OCI-LY1 (cell line): ENCODE measurements around the gene MAP3K6.

Source experiments
- H2AFZ ChIP-seq: fragments of 200-600 bp; sonication (generic), shearing (Covaris generic); 2 replicates; pipeline ENCODE4 v1.6.0; 2014; ENCODE audit warnings: antibody characterized with exemption, mild to moderate bottlenecking, low read length
- H3F3A ChIP-seq: fragments of 200-600 bp; sonication (generic), shearing (Covaris generic); 2 replicates; pipeline ENCODE4 v1.6.0; 2014; ENCODE audit warnings: mild to moderate bottlenecking, antibody characterized with exemption, low read length, moderate library complexity; ENCODE audit not compliant: insufficient read depth
- H3K27ac ChIP-seq: fragments of 200-600 bp; sonication (generic); 2 replicates; pipeline ENCODE4 v1.5.1; 2014; ENCODE audit warnings: low read length, mixed run types, mild to moderate bottlenecking, low read depth; ENCODE audit not compliant: poor library complexity, severe bottlenecking
- H3K27me3 ChIP-seq: fragments of 200-600 bp; sonication (generic); 2 replicates; pipeline ENCODE4 v1.6.0; 2014; ENCODE audit warnings: antibody characterized with exemption, mild to moderate bottlenecking, low read length, moderate library complexity; ENCODE audit not compliant: insufficient read depth
- H3K36me3 ChIP-seq: fragments of 200-600 bp; sonication (generic); 2 replicates; pipeline ENCODE4 v1.6.1; 2014; ENCODE audit warnings: mild to moderate bottlenecking, antibody characterized with exemption, low read length, moderate library complexity, mixed read lengths; ENCODE audit not compliant: insufficient read depth
- H3K4me1 ChIP-seq: fragments of 200-600 bp; sonication (generic); 2 replicates; pipeline ENCODE4 v1.5.1; 2014; ENCODE audit warnings: mild to moderate bottlenecking, low read length, moderate library complexity; ENCODE audit not compliant: insufficient read depth, severe bottlenecking
- H3K4me2 ChIP-seq: fragments of 200-600 bp; sonication (generic), shearing (Covaris generic); 2 replicates; pipeline ENCODE4 v1.6.1; 2014; ENCODE audit warnings: low read length
- H3K4me3 ChIP-seq: fragments of 200-600 bp; sonication (generic); 2 replicates; pipeline ENCODE4 v1.5.1; 2014; ENCODE audit warnings: low read length, low read depth, mild to moderate bottlenecking, mixed read lengths; ENCODE audit not compliant: poor library complexity, severe bottlenecking
- H3K79me2 ChIP-seq: fragments of 200-600 bp; shearing (Covaris generic); 2 replicates; pipeline ENCODE4 v1.6.1; 2016; ENCODE audit warnings: mixed run types, low read length, mixed read lengths; ENCODE audit not compliant: insufficient read depth
- H3K9ac ChIP-seq: fragments of 200-600 bp; sonication (generic), shearing (Covaris generic); 2 replicates; pipeline ENCODE4 v1.6.1; 2014; ENCODE audit warnings: mild to moderate bottlenecking, low read length, mixed read lengths
- H3K9me2 ChIP-seq: fragments of 200-600 bp; sonication (generic), shearing (Covaris generic); 2 replicates; pipeline ENCODE4 v1.6.1; 2014; ENCODE audit warnings: low read depth, mild to moderate bottlenecking, low read length, mixed read lengths
- H3K9me3 ChIP-seq: fragments of 200-600 bp; shearing (Covaris generic); 2 replicates; pipeline ENCODE4 v1.6.1; 2014; ENCODE audit warnings: low read length, mixed read lengths
- H4K20me1 ChIP-seq: fragments of 200-600 bp; sonication (generic), shearing (Covaris generic); 2 replicates; pipeline ENCODE4 v1.6.0; 2016; ENCODE audit warnings: mild to moderate bottlenecking, low read length; ENCODE audit not compliant: insufficient read depth
- EZH2 ChIP-seq: fragments of 200-600 bp; sonication (generic), shearing (Covaris generic); IDR thresholded peaks from 2 replicates; pipeline ENCODE4 v1.8.0; 2017; ENCODE audit warnings: borderline replicate concordance, mixed run types, mild to moderate bottlenecking, antibody characterized with exemption, low read length, moderate library complexity, mixed read lengths
- TF ChIP-seq, protein P1 (sequence below): fragments of 200-600 bp; sonication (generic), shearing (Covaris generic); IDR thresholded peaks from 2 replicates; pipeline ENCODE4 v1.5.1; 2017; ENCODE audit warnings: mild to moderate bottlenecking, antibody characterized with exemption, low read length, moderate library complexity, mixed read lengths

MAP3K6 gene

DNA sequence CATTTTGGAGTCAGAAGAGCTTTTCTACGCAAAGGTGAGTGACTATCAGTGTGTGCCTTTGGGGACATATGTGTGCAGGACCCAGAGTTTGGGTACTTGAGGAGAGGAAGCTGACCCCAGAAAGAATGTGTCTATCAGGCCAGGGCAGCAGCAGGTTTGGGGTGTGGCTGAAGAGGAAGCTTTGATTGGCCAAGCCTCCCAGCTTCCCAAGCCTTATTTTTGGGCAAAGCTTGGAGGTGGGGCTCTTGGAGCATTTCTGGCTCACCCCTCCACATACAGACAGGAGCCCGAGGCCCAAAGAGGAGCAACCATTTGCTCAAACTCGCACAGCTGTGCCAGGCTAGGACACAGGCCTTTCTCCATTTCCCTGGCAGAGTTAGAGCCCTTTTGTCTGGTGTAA lies 30.3 kb upstream of the MAP3K6 start:
- Histone ChIP-seq H3F3A (no peaks in the 10 kb centered on the region), H3K79me2 (no peaks in the 10 kb centered on the region), H3K9me3 (no peaks in the 10 kb centered on the region), H3K9me2 (no peaks in the 10 kb centered on the region), H3K27ac (no peak overlapping the region), H3K27me3 (no peaks in the 10 kb centered on the region), H2AFZ (no peak overlapping the region), H3K4me2 (no peak overlapping the region), H4K20me1 (no peaks in the 10 kb centered on the region), H3K4me3 (no peak overlapping the region), H3K36me3 (no peaks in the 10 kb centered on the region), H3K9ac (no peak overlapping the region), H3K4me1 (peaks cover 10% of the 10 kb centered on the region)
- TF ChIP-seq, protein P1, sequence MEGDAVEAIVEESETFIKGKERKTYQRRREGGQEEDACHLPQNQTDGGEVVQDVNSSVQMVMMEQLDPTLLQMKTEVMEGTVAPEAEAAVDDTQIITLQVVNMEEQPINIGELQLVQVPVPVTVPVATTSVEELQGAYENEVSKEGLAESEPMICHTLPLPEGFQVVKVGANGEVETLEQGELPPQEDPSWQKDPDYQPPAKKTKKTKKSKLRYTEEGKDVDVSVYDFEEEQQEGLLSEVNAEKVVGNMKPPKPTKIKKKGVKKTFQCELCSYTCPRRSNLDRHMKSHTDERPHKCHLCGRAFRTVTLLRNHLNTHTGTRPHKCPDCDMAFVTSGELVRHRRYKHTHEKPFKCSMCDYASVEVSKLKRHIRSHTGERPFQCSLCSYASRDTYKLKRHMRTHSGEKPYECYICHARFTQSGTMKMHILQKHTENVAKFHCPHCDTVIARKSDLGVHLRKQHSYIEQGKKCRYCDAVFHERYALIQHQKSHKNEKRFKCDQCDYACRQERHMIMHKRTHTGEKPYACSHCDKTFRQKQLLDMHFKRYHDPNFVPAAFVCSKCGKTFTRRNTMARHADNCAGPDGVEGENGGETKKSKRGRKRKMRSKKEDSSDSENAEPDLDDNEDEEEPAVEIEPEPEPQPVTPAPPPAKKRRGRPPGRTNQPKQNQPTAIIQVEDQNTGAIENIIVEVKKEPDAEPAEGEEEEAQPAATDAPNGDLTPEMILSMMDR = no peak
- TF ChIP-seq EZH2 = no peak

DNA sequence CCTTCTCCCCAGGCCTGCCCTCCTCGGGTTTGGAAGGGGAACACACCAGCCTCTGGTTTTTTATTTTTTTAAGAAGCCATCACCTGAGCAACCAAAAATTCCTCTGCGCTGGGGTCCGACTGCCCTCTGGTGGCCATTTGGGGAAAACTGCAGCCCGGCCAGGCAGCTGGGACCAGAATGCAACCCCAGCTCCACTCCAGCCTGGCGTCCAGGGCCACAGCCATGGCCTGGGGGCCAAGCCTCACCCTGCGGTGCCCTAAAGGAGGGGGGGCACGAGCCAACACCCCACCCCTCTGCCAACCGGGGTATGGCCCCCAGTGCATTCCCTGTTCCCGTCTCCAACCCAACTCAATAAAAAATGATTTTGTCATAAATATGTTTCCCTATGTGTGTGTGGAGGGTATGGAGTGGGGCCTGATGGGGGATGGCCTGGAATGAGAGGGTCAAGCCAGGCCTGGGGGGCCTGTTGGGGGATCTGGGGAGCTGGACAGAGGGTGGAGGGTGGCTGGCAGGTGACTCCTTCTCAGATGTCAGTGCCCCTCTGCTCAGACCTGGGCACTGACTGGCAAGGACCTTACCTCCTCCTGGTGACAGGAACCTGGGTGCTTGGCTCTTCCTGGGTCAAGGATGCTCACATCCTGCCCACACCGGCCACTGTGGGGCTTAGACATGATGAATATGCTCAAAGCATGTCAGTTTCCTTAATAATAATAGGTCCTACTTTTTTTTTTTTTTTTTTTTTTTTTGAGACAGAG lies 28.9 kb upstream of the MAP3K6 start:
- H3K36me3 ChIP-seq = no peaks in the 10 kb centered on the region
- no peaks in the 10 kb centered on the region for H3F3A ChIP-seq
- H3K27me3 ChIP-seq = no peaks in the 10 kb centered on the region
- no peaks in the 10 kb centered on the region for H3K9me2 ChIP-seq
- H3K4me3 ChIP-seq = no peak overlapping the region
- H3K9ac ChIP-seq = no peak overlapping the region
- no peaks in the 10 kb centered on the region for H3K9me3 ChIP-seq
- H3K27ac ChIP-seq = no peak overlapping the region
- H4K20me1 ChIP-seq = no peaks in the 10 kb centered on the region
- H3K79me2 ChIP-seq = no peaks in the 10 kb centered on the region
- peaks cover 18% of the 10 kb centered on the region for H3K4me1 ChIP-seq
- no peak overlapping the region for H3K4me2 ChIP-seq
- no peak overlapping the region for H2AFZ ChIP-seq
- TF ChIP-seq, protein P1 = peak; percentile 95
- no peak for TF ChIP-seq EZH2

DNA sequence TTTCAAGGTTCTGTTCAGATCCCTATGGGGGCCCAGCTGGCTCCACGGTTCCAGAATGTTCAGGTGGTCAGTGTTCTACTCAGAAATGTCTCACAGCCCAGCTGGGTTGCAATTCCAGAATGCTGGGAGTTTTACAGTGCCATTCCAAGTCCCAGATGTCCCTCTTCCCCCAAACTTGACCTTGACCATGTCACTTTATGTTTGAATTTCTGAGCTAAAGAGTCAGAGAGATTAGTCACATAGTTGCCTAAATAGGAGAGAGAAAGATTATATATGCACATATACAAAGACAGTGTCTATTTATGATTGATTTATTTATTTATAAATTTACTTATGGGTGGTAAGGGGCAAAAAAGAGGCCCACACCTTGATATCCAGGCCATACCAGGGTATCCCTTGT lies 28.2 kb upstream of the MAP3K6 start:
- H2AFZ ChIP-seq = no peak overlapping the region
- H3F3A ChIP-seq = no peaks in the 10 kb centered on the region
- H3K4me1 ChIP-seq = peaks cover 18% of the 10 kb centered on the region
- no peak overlapping the region for H3K4me3 ChIP-seq
- no peak overlapping the region for H3K9ac ChIP-seq
- no peak overlapping the region for H3K4me2 ChIP-seq
- H3K79me2 ChIP-seq = no peaks in the 10 kb centered on the region
- H3K27me3 ChIP-seq = no peaks in the 10 kb centered on the region
- H3K9me3 ChIP-seq = no peaks in the 10 kb centered on the region
- H3K27ac ChIP-seq = no peak overlapping the region
- H3K36me3 ChIP-seq = no peaks in the 10 kb centered on the region
- H3K9me2 ChIP-seq = no peaks in the 10 kb centered on the region
- no peak for TF ChIP-seq EZH2
- TF ChIP-seq, protein P1 = no peak
- H4K20me1 ChIP-seq = no peaks in the 10 kb centered on the region
